Stimulated activated effector memory CD8-positive, alpha-beta T cell treated with anti-CD3 and anti-CD28 coated beads, Interleukin-12 subunit alpha, Interleukin-12 subunit beta, amount 100 ng/mL, for 72 hours (primary cell): ENCODE results near the gene KRTAP2-1.
"Not testable (repeated sequence)": the region's sequence is repeated elsewhere in the genome, so short reads cannot be mapped to it uniquely, and the experiment has no call there.

Experiments used
- ATAC-seq: fragments of 150-1000 bp; cut with Tn5 transposase; 2 replicates; pipeline ENCODE4 v1.10.0; 2021
- DNase-seq, 2 donors: peaks; one replicate each; pipeline ENCODE4 v3.0.0; 2021 to 2022; ENCODE audit warnings: low spot score in 2 of 2
- H3K27ac Mint-ChIP-seq: one replicate; pipeline ENCODE4 v1.8.0; 2022; ENCODE audit warnings: mild to moderate bottlenecking, mixed read lengths
- H3K36me3 Mint-ChIP-seq: one replicate; pipeline ENCODE4 v1.8.0; 2022; ENCODE audit warnings: mild to moderate bottlenecking, mixed read lengths
- H3K4me1 Mint-ChIP-seq: one replicate; pipeline ENCODE4 v1.8.0; 2022; ENCODE audit warnings: mixed read lengths
- H3K4me3 Mint-ChIP-seq: one replicate; pipeline ENCODE4 v1.8.0; 2022; ENCODE audit warnings: mild to moderate bottlenecking, mixed read lengths
- H3K9me3 Mint-ChIP-seq: one replicate; pipeline ENCODE4 v1.8.0; 2022; ENCODE audit warnings: mixed read lengths

The KRTAP2-1 gene

GRCh38 chr17:41046735-41047465, at the start of gene KRTAP2-1:
KRTAP2-1 (minus strand) TSS chr17:41047316; CDS start chr17:41047267, 49 bp downstream.
- H3K9me3 Mint-ChIP-seq, H3K27ac Mint-ChIP-seq: not testable (repeated sequence)

DNA sequence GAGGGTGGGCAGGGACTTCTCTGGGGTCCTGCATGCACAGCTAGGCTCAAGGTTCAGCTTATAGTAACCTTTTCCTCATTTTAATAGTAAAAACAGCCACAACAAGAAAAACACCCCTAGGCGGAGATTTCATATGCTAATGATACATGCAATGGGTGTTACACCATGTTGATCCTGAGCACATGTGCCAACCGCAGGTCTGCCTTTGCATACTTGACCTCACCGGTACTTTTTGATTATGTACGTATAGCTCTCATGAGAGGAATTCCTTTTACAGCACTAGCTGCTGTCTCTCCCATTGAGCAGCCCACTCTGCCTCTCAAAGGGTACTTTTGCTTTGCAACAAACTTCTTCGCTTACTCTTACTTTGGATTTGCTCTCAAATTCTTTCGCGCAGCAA, 48.9 kb upstream of the KRTAP2-1 start:
- no peak overlapping the region for H3K27ac Mint-ChIP-seq

More at GRCh38 chr17:41046735-41047465, at the start of gene KRTAP2-1:
- ATAC-seq, DNase-seq, H3K36me3 Mint-ChIP-seq, H3K4me1 Mint-ChIP-seq, H3K4me3 Mint-ChIP-seq: not testable (repeated sequence)

GRCh38 chr17:41088760-41089352, 41.7 kb upstream of the KRTAP2-1 start:
- H3K36me3 Mint-ChIP-seq, H3K4me1 Mint-ChIP-seq, H3K4me3 Mint-ChIP-seq, DNase-seq, H3K27ac Mint-ChIP-seq, H3K9me3 Mint-ChIP-seq, ATAC-seq: not testable (repeated sequence)

More for the DNA sequence above, 48.9 kb upstream of the KRTAP2-1 start:
- Mint-ChIP-seq H3K4me3 (no peak overlapping the region), H3K9me3 (no peaks in the 10 kb centered on the region), H3K36me3 (no peaks in the 10 kb centered on the region), H3K4me1 (no peaks in the 10 kb centered on the region)
- ATAC-seq (no peak), DNase-seq (no peak)

- H3K36me3 Mint-ChIP-seq, H3K4me3 Mint-ChIP-seq, H3K9me3 Mint-ChIP-seq, H3K27ac Mint-ChIP-seq, DNase-seq, H3K4me1 Mint-ChIP-seq, ATAC-seq: not testable (repeated sequence)
Observed at GRCh38 chr17:41084100-41084856, 37.2 kb upstream of the KRTAP2-1 start, which contains the start of gene KRTAP4-7. KRTAP4-7 (plus strand) TSS chr17:41084150; CDS start chr17:41084207, 57 bp downstream.

GRCh38 chr17:41083427-41083826, 36.3 kb upstream of the KRTAP2-1 start:
- H3K4me1 Mint-ChIP-seq, H3K4me3 Mint-ChIP-seq, DNase-seq, ATAC-seq, H3K27ac Mint-ChIP-seq, H3K9me3 Mint-ChIP-seq, H3K36me3 Mint-ChIP-seq: not testable (repeated sequence)

GRCh38 chr17:41082626-41083025, 35.5 kb upstream of the KRTAP2-1 start:
- Mint-ChIP-seq H3K4me3 (no peak overlapping the region), H3K27ac (no peak overlapping the region), H3K4me1 (no peaks in the 10 kb centered on the region), H3K36me3 (no peaks in the 10 kb centered on the region), H3K9me3 (no peaks in the 10 kb centered on the region)
- DNase-seq (no peak), ATAC-seq (no peak)

- ATAC-seq (no peak), DNase-seq (no peak)
- no peaks in the 10 kb centered on the region for H3K36me3 Mint-ChIP-seq
- no peak overlapping the region for H3K4me3 Mint-ChIP-seq
- no peak overlapping the region for H3K27ac Mint-ChIP-seq
- H3K4me1 Mint-ChIP-seq = no peaks in the 10 kb centered on the region
- H3K9me3 Mint-ChIP-seq = no peaks in the 10 kb centered on the region
Observed at GRCh38 chr17:41076788-41077187, 29.7 kb upstream of the KRTAP2-1 start.

DNA sequence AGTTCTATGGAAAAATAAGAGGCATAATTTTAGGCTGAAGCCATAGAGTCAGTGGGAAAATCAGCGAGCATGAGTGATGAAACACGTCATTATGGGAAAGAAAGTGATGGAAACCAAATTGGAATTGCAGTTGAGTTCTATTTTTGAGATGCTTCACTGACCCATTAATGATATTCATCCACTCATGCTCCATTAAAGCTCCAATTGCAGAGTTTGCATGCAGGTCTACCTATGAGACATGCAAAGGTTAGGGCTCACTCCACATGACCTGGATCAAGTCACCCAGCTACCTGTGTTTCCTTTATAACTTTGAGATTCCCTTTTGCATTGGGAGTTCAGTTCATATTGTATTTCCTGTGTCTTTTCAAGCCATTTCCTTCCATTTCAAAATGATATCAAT, 26.6 kb upstream of the KRTAP2-1 start:
- DNase-seq (no peak), ATAC-seq (no peak)
- no peaks in the 10 kb centered on the region for H3K36me3 Mint-ChIP-seq
- no peak overlapping the region for H3K4me3 Mint-ChIP-seq
- H3K4me1 Mint-ChIP-seq = no peaks in the 10 kb centered on the region
- H3K9me3 Mint-ChIP-seq = no peaks in the 10 kb centered on the region
- H3K27ac Mint-ChIP-seq = no peak overlapping the region

- Mint-ChIP-seq H3K9me3 (no peaks in the 10 kb centered on the region), H3K36me3 (no peaks in the 10 kb centered on the region), H3K4me3 (no peak overlapping the region), H3K27ac (no peak overlapping the region), H3K4me1 (no peaks in the 10 kb centered on the region)
- ATAC-seq = no peak
- no peak for DNase-seq
Observed at GRCh38 chr17:41071606-41072360, 24.7 kb upstream of the KRTAP2-1 start.

GRCh38 chr17:41069031-41069430, 21.9 kb upstream of the KRTAP2-1 start:
- Mint-ChIP-seq H3K4me3 (no peak overlapping the region), H3K9me3 (no peaks in the 10 kb centered on the region), H3K36me3 (no peaks in the 10 kb centered on the region), H3K27ac (no peak overlapping the region), H3K4me1 (no peaks in the 10 kb centered on the region)
- ATAC-seq = no peak
- no peak for DNase-seq

DNA sequence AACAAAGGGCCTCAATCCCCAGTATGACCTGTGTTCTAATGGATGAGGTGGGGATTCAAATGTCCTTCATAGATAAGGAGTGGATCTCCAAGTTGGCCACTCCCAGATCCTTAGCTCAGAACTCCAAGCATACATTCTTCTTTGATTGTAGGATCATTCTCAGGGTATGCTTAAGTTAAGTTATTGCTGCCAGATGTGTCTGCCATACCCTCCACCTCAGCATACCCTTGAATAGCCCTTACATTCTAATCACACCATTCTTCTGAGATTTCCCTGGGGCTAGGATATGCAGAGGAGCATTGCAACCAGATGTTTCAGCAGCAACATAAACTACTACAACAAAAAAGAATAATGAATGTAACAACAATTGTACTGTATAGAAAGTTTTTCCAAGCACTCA, 20.2 kb upstream of the KRTAP2-1 start:
- no peaks in the 10 kb centered on the region for H3K36me3 Mint-ChIP-seq
- DNase-seq (no peak), ATAC-seq (no peak)
- H3K9me3 Mint-ChIP-seq = no peaks in the 10 kb centered on the region
- H3K4me3 Mint-ChIP-seq = no peak overlapping the region
- H3K27ac Mint-ChIP-seq = no peak overlapping the region
- H3K4me1 Mint-ChIP-seq = no peaks in the 10 kb centered on the region

DNA sequence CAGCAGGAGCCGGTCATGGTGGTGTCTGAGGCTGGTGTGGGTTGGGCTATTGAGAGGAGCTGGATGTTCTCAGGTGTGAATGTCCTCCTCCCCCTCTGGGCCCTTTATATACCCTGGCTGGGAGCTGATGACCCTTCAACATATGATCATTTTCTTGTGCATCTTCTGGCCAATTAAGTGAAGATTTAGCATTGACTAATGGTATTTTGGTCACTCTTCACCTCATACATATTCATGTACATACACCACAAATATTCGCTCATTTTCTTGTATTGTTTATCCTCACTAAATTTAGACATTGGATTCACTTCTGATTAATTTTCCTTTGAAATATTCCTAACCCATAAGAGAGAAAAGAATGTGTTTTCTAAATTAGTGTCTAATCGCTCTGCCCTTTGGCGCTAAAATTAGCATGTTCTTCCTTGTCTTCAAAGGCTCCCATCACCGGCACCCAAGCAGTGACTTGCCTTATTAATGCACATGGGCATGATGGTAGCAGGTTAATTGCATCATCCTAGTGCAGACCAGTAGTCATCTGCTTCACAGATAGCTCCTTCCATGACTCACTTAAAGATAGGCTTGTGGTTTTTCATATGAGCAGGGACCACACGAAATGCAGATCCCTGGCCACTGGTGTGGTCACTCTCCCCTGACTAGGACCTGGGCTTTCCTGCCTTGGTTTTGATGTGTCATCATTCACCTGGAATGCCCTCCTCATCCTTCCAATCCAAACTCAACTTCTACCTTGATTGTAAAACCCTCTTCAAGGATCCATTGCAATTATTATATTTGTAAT, 18.9 kb upstream of the KRTAP2-1 start, which contains the start of gene KRTAP2-4:
Gene KRTAP2-4, minus strand, starts transcription at position 51 of the 796 bp plus-strand sequence. Its CDS starts 34 bp downstream, at position 17.
- Mint-ChIP-seq H3K36me3 (no peaks in the 10 kb centered on the region), H3K4me3 (no peak within 1 kb of the TSS), H3K27ac (no peak within 1 kb of the TSS), H3K4me1 (no peaks in the 10 kb centered on the region), H3K9me3 (no peaks in the 10 kb centered on the region)
- peak; percentile 63 for ATAC-seq
- DNase-seq = no peak

- H3K4me3 Mint-ChIP-seq, ATAC-seq, H3K4me1 Mint-ChIP-seq: not testable (repeated sequence)
Observed at GRCh38 chr17:41065016-41065689, 18.0 kb upstream of the KRTAP2-1 start.

DNA sequence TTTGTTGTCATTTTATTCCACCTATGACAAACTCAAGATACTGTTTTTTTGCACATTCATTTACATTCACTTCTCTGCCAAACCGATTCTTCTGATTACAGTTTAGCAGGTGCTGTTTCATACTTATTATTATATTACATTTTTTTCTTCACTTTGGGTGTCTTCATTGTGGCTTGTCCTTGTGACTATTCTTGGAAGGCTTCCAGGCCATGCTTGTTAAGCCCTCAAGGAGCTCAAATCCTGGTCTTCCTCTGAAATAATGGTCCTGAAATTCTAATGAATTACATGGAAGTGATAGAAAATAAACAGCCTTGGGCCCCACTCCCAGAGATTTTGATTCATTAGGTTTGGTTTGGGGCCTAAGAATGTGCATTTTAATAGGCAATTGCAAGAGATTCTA, 17.2 kb upstream of the KRTAP2-1 start:
- no peak for ATAC-seq
- Mint-ChIP-seq H3K4me1 (peaks cover 3% of the 10 kb centered on the region), H3K27ac (no peak overlapping the region), H3K9me3 (no peaks in the 10 kb centered on the region), H3K4me3 (no peak overlapping the region), H3K36me3 (no peaks in the 10 kb centered on the region)
- DNase-seq = no peak

More at GRCh38 chr17:41065016-41065689, 18.0 kb upstream of the KRTAP2-1 start:
- H3K9me3 Mint-ChIP-seq, DNase-seq, H3K27ac Mint-ChIP-seq, H3K36me3 Mint-ChIP-seq: not testable (repeated sequence)
